Activated CD8-positive, alpha-beta T cell treated with anti-CD3 and anti-CD28 coated beads for 36 hours (primary cell): ENCODE data around the gene MORF4L2. TPM values are rescaled to one million over a fixed set of nuclear protein-coding genes. Genes with fewer than 3 reads are reported as not detected.
"Not testable (repeated sequence)": the region's sequence is repeated elsewhere in the genome, so short reads cannot be mapped to it uniquely, and the experiment has no call there.

ENCODE experiments used
- ATAC-seq: fragments of 200-7000 bp; cut with Tn5 transposase; one replicate; pipeline ENCODE4 v1.10.0; 2021; ENCODE audit warnings: mild to moderate bottlenecking, moderate library complexity
- CTCF ChIA-PET: fragments of 350-600 bp; sonication (Branson Sonifier 250); formaldehyde crosslinking; loops from one replicate; lab custom pipeline; 2021; ENCODE audit warnings: antibody characterized with exemption; lab: Charles Lee
- POLR2A ChIA-PET: fragments of 350-600 bp; sonication (Branson Sonifier 250); formaldehyde crosslinking; loops from one replicate; lab custom pipeline; 2021; ENCODE audit warnings: antibody characterized with exemption; lab: Charles Lee
- DNase-seq: peaks from one replicate; pipeline ENCODE4 v3.0.0-alpha.2; 2020
- H3K27ac Mint-ChIP-seq: one replicate; pipeline ENCODE4 v1.8.0; 2021; ENCODE audit warnings: mild to moderate bottlenecking, mixed read lengths
- H3K27me3 Mint-ChIP-seq: one replicate; pipeline ENCODE4 v1.8.0; 2021; ENCODE audit warnings: mixed read lengths
- H3K36me3 Mint-ChIP-seq: one replicate; pipeline ENCODE4 v1.8.0; 2021; ENCODE audit warnings: low read depth, mixed read lengths
- H3K4me1 Mint-ChIP-seq: one replicate; pipeline ENCODE4 v1.8.0; 2021; ENCODE audit warnings: low read depth, mixed read lengths
- H3K4me3 Mint-ChIP-seq: one replicate; pipeline ENCODE4 v1.8.0; 2021; ENCODE audit warnings: mild to moderate bottlenecking, moderate library complexity, mixed read lengths
- H3K9me3 Mint-ChIP-seq: one replicate; pipeline ENCODE4 v1.8.0; 2021; ENCODE audit warnings: mixed read lengths
- CTCF ChIP-seq: fragments of 200-600 bp; IDR thresholded peaks from one replicate; pipeline ENCODE4 v1.8.0; 2022; ENCODE audit warnings: antibody characterized with exemption, mild to moderate bottlenecking
- intact Hi-C: fragments of 100-400 bp; cut with micrococcal nuclease; formaldehyde crosslinking; loops from one replicate; pipeline ENCODE4 v1.10.0; 2022
- total RNA-seq, 2 experiments: library from RNA; stranded (reverse); gene quantifications; one replicate each; pipeline ENCODE4 v1.2.3, GENCODE V29; 2021

Gene MORF4L2
- total RNA-seq, 2 experiments from 2014 or later = 234 to 239 TPM

GRCh38 chrX:103647630-103648029, 38.9 kb downstream of the MORF4L2 start:
- H3K27me3 Mint-ChIP-seq = no peaks in the 10 kb centered on the region
- ATAC-seq (no peak), DNase-seq (no peak)
- no peak overlapping the region for H3K27ac Mint-ChIP-seq
- no peaks in the 10 kb centered on the region for H3K9me3 Mint-ChIP-seq
- TF ChIP-seq CTCF = no peak
- no peak overlapping the region for H3K4me3 Mint-ChIP-seq
- intact Hi-C loops = no loop called here
- POLR2A ChIA-PET = interaction anchor here (0.5 kb wide), 1 partner anchor 18 kb away, joined by 3 read pairs; no protein-coding TSS in a partner anchor
- no peaks in the 10 kb centered on the region for H3K36me3 Mint-ChIP-seq
- CTCF ChIA-PET = no interaction called here
- no peaks in the 10 kb centered on the region for H3K4me1 Mint-ChIP-seq

GRCh38 chrX:103644125-103644524, 42.4 kb downstream of the MORF4L2 start:
- DNase-seq (no peak), ATAC-seq (no peak)
- no peak overlapping the region for H3K27ac Mint-ChIP-seq
- ChIA-PET CTCF (no interaction called here), POLR2A (no interaction called here)
- no peaks in the 10 kb centered on the region for H3K4me1 Mint-ChIP-seq
- H3K27me3 Mint-ChIP-seq = no peaks in the 10 kb centered on the region
- no peaks in the 10 kb centered on the region for H3K9me3 Mint-ChIP-seq
- no peak for TF ChIP-seq CTCF
- H3K36me3 Mint-ChIP-seq = no peaks in the 10 kb centered on the region
- no peak overlapping the region for H3K4me3 Mint-ChIP-seq
- intact Hi-C loops = no loop called here

GRCh38 chrX:103640401-103641155, 45.9 kb downstream of the MORF4L2 start:
- H3K9me3 Mint-ChIP-seq = no peaks in the 10 kb centered on the region
- no peak overlapping the region for H3K27ac Mint-ChIP-seq
- no peaks in the 10 kb centered on the region for H3K4me1 Mint-ChIP-seq
- DNase-seq (no peak), ATAC-seq (no peak)
- intact Hi-C loops = no loop called here
- no peak for TF ChIP-seq CTCF
- POLR2A ChIA-PET = no interaction called here
- no peaks in the 10 kb centered on the region for H3K36me3 Mint-ChIP-seq
- no peaks in the 10 kb centered on the region for H3K27me3 Mint-ChIP-seq
- CTCF ChIA-PET = no interaction called here
- no peak overlapping the region for H3K4me3 Mint-ChIP-seq

- DNase-seq, H3K27ac Mint-ChIP-seq, H3K9me3 Mint-ChIP-seq, H3K27me3 Mint-ChIP-seq, H3K4me3 Mint-ChIP-seq, H3K36me3 Mint-ChIP-seq, POLR2A ChIA-PET, ATAC-seq, CTCF ChIA-PET, H3K4me1 Mint-ChIP-seq: not testable (repeated sequence)
- intact Hi-C loops = loop anchor here (10.0 kb wide), 1 partner anchor 46 kb away; the partner anchor contains the start of gene MORF4L2
Measured at GRCh38 chrX:103638479-103639346, 47.8 kb downstream of the MORF4L2 start.

GRCh38 chrX:103637604-103638338, 48.7 kb downstream of the MORF4L2 start:
- Mint-ChIP-seq H3K36me3 (no peaks in the 10 kb centered on the region), H3K27me3 (no peaks in the 10 kb centered on the region), H3K4me3 (no peak overlapping the region), H3K9me3 (no peaks in the 10 kb centered on the region), H3K27ac (no peak overlapping the region), H3K4me1 (no peaks in the 10 kb centered on the region)
- POLR2A ChIA-PET = no interaction called here
- ATAC-seq (peak; percentile 45), DNase-seq (no peak)
- intact Hi-C loops = loop anchor here (10.0 kb wide), 1 partner anchor 47 kb away; the partner anchor contains the start of gene MORF4L2
- TF ChIP-seq CTCF = no peak
- CTCF ChIA-PET = no interaction called here
